AG20443 (cell line): ENCODE data around the gene HOPX.
A peak's percentile ranks its signal among the peaks of the same experiment; 100 is the strongest.
"Not testable (repeated sequence)": the region's sequence is repeated elsewhere in the genome, so short reads cannot be mapped to it uniquely, and the experiment has no call there.

Source experiments
- DNase-seq: peaks from one replicate; pipeline ENCODE4 v3.0.0; 2012; ENCODE audit warnings: low spot score, mixed read lengths

Gene HOPX

DNA sequence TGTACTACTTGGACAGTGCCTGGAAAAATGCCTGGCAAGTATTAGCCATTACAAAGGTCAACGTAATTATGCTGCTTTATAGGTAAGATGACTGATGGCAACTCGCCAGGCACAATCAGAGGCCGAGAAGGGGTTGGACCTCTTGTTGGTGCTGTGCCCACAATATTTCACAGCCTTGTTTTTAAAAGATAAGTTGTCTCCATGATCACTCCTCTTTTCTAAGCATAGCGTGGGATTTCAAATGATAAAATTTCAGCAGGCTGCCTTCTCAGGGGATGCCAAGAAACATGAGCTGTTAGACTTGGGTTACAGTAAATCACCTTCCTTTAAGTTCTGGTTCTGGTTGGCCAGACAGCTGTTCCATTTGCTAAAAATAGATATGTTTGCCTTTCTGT is 26.9 kb downstream of the HOPX start:
- DNase-seq, result no peak

DNA sequence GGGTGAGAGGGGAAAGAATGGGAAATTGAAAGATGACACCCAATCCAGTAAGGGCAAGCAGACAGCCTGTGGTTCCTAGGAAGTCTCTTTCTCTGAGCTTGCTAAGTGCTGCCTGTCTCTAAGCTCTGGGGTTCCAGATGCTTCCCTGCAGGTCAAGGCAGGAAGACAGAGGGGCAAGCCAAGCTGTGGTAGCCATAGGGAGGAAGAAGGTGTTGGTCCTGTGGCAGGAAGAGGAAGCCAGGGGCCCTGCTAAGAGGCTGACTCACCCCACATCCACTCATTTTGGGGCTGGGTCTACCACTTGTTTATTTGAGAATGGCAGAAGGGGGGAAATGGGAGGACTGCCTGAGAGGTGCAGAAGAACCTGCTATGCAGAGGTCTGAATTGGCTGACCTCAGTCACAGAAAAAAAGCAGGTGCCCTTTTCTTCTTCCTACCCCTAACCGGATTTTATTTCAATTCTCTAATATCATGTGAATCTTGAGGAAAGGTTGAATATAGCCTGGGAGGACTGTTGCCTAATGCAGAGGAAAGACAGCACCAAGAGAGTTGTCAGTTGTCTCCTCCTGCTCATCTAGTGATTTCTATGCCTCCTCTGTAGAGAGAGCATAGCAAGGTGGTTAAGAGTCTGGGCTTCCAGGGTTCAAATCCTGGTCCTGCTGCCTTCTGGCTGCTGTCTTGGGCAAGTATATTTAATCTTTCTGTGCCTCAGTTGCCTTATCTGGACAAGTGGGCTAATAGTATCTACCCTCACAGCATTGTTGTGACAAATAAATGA is 27.4 kb downstream of the HOPX start:
- no peak for DNase-seq

DNA sequence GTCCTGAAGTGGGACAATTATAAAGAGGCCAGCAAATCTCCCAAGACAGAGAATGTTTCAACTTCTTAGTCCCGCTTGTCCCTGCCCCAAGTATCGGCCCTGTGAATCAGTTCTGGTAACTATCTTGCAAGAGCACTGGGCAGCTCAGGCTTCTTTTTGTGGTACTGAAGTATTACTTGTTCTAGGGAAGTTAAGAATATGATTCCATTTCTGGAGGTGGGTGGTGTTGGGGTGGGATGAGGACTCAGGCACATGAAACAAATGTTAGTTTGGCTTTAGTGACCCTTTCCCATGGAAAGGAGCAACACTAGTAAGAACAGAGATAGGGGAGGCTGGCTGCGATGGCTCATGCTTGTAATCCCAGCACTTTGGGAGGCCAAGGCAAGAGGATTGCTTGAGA is 28.9 kb downstream of the HOPX start:
- DNase-seq, result no peak

DNA sequence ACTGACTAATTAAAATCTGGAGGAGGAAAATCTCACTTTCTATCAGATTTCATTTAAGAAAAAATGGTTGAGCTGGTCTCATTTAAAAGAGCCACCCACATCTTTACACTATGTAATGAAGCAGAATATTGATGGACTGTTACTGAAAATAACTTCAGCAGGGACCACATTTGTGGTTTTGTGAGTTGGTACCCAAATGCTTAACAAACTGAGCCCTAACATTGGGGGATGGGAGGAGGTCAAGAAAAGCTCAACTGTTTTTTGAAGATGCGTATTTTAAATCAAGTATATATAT is 30.1 kb downstream of the HOPX start:
- DNase-seq, result no peak

DNA sequence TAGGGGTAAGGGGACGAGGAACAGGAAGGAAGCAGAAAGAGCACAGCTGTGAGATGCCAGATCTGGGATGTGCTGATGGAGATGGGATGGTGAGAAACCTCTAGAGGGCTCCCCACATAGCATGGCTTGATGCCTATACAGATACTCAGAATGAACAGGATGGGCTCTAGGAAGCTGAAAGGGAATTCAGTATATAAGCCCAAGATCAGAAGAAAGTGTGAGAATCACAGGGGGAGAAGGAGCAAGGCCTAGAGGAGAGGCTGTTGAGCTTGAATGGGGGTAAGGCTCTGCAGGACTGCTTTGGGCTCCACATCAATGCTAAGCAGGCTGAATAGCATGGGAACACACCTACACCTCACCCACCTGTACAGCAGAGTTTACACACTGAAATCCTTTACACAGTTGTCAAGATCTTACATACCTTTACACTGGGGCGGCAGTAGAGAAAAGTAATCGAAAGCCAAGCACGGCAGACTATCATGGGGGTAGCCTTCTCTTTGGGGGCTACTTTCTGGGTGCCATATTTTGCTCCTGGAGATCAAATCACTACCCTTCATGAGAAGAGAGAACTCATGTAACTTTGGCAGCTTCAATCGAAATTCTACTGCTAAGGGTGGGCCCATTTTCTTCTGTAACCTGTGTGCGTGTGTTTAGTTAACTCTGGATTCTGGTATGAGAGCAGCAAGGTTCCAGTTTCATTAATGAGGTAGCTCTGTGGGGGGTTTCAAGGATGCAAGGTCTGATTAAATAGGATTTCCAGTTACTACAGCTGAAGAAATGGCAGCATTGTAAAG is 30.6 kb downstream of the HOPX start:
- DNase-seq, result no peak

DNA sequence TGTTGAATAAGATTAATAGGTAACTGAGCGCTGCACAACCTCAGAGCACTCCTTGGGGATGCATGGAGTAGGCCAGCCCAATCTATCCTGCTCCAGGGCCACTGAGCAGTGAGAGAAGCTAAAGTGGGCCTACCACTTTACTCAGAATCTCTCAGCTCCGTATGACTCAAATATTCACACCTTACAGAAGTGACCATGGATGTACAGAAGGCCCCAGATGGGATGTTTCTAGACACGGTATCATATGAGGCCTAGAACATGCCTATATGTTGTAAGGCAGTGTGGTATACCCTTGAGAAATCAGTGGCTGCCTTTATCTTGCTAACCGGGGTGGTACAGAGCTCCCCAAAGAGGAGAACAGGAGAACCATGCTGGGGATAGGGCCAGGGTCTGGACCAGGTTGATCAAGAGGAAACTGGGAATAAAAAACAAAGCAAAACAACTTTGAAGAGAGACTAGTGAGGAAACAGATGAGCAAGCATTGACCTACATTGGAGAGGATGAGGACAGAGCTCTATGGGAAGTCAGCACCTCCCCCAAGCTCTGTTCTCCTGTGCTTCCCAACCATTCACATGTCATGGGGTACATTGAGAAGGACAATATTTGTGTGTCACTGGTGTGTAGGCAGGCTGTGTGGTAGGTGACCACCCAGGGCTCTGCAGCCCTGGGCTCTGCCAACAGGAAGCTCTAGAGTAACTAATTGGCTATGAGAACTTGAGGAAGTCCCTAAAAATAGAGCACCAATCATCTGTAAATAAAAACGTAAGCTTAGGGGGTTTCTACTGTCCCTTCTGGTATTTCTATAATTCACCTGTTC is 31.4 kb downstream of the HOPX start:
- no peak for DNase-seq

DNA sequence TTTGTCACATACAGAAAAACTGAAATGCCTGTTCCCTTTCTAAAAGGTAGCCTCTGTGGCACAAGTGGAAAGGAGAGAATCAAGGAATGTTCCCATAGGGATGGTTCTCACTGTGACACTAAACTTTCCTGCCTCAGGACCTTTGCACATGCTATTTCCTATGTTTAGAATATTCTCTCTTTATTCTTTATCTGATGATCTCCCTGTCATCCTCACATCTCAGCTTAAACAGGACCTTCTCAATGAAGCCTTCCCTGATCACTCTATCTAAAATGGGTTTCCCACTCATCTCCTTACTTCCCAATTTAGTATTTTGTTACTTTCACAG is 32.3 kb downstream of the HOPX start:
- DNase-seq, result no peak

DNA sequence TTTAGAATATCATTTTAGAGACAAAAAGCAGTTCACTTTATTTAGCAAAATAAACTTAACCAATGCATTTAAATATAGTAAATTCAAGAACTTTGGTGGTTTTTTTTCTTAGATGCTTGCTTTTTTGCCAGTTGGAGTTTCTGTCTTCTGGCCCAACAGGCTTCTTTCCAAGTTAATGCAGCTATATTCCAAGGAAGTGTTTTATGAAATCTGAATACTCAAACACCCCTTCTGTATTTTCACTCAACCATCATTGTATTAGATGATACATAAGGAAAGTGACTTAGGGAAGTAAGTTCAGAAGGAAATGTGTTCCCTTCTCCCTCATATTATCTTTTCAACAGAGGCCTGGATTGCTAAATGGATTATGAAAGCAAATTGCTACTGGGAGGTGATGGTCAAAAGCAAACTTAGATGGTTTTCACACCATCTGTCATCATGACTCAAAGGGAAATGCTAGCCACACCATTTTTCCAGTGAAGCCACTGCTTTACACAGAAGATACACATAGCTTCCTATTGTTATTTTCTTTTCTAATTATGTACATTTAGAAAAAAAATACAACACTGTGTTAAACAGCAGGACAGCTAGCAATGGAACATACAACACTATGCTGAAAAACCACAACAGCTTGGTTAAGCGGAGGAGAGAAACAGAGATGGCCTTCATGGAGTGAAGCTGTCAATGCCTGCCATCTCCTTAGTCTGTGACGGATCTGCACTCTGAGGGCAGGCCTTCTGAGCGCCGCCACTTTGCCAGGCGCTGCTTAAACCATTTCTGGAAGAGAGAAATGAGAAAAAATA is 32.9 kb downstream of the HOPX start:
- DNase-seq, result no peak

DNA sequence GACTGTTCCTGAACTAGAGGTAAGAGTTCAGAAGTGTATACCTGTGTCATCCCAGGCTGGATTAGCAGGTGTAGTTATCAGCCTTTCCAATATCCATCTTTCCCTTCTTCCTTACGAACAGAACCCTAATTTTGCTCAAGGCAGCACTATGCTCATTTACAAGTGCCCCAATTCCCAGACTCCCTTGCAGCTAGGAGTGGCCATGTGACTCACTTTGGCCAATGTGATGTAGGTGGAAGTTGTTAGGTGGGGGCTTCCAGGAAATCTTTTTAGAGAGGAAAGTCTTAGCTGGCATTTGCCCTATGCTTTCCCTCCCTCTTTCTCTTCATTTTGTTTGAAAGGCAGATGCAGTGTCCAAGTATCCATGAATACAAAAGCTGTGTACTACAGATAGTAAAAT is 34.8 kb downstream of the HOPX start:
- no peak for DNase-seq

DNA sequence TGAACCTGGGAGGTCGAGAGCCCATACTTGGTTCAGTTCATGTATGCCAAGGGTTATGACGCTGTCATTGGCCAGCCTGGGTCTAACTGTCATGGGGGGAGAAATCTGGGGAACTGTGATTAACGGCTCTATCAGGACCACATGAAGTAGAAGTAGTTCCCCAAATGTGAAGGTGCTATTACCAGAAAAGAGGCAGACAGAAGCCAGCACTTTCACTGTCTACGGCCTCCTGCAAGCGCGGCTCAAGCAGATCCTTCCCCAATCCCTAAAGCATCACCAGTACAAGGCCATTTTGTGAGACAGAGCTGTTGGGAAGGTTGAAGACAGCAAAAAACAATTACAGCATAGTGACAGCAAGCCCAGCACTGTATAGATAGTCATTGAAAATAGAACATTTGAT is 37.5 kb downstream of the HOPX start:
- no peak for DNase-seq

DNA sequence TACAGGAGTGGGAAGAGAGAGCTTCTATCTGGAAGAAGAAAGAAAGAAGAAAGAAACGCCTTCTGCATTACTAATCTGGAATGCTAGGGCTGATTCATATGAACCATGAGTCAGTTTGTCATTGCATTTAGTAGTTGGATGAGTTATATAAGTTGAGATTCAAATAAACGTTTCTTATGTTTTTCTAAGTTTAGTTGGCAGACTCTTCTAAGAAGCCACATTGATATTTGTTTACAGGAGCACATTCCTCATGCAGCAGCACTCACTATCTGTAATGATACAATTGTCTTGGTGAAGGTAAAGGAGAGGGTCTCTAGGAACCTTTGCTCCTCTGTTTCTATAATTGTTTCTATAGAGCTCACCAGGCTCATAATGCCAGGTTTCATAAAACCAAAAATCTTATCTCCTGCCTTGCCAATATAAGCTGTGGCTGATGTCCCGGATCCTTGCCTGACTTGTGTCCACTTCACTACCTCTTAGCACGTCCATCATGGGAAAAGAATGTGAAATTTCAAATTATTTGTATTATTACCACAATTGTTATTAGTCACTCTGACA is 39.5 kb downstream of the HOPX start:
- DNase-seq, result peak; percentile 71

DNA sequence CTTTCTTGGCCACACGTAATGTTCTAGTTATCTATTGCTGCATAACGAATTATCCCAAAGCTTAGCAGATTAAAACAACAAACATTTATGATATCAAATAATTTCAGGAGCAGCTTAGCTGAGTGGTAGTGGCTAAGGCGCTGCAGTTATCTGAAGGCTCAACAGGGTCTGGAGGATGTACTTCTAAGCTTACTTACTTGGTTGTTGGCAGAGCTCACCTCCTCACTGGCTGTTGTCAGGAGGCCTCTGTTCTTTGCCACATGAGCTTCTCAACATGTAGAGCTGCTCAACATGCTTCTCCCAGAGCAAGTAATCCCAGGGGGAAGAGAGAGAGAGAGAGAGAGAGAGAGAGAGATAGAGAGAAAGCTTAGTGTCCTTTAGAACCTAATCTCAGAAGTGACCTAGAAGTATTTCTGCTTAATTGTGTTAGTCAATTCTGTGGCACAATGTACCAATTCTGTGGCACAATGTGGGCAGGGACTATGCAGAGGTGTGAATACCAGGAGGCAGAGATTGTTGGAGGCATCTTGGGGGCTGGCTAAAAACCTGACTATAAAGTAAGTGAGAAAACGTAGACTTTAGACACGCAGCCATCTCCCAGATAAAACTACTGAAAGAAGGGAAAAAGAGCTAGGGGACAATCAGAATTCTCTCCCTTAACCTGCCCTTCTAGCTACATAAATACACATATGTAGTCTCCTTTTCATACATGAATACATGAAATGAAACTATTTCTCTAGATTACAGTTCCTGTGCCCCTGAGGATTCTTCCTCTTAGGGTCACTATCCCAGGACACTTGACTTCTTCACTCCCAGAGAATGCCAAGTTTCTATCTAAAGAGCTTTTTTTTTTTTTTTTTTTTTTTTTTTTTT is 40.2 kb downstream of the HOPX start:
- DNase-seq, result no peak

DNA sequence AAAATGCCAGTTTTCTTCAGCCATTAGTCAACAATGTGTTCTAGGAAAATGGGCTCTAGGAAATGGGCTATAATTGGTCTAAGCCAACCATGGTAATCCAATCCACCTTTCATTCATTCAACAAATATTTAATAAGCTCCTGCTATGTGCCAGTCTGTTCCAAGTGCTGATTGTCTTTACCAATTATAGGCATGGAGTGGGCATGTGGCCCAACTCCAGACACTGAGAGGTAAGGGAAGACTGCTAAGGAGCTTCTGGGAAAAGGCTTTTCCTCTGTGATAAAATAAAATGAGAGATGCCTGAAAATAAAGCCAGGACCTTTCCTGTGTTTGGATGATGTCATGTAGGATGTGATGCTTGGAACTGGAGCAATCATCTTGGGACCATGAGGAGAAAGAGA is 43.3 kb downstream of the HOPX start:
- DNase-seq, result no peak

DNA sequence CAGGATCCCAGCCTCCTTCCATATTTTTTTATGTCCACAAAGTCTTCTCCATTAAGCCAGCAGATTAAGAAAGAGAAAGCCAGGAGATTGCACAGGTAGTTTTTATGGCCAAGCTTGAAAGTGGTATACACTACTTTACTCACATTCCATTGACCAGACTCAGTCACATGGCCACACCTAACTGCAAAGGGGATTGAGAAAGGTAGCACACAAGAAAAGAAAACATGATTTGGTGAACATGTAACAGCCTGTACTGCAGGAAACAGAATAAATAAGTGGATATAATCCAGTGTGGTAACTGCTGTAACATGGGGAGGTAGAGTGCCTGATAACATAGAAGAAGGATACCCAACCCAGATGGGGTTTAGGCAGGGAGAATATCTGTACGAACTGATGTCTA is 43.9 kb downstream of the HOPX start:
- DNase-seq, result no peak

DNA sequence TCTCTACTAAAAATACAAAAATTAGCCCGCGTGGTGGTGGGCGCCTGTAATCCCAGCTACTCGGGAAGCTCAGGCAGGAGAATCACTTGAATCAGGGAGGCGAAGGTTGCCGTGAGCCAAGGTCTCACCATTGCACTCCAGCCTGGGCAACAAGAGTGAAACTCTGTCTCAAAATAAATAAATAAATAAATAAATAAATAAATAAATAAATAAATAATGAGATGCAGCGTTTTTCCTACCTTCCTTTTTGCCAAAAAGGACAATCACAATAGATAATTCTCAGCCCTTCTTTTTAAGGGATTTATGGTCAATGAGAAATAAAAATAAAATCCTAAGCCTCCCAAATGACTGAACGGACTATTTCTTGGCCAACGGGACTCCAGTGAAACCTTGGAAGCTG is 46.1 kb downstream of the HOPX start:
- DNase-seq, result not testable (repeated sequence)

DNA sequence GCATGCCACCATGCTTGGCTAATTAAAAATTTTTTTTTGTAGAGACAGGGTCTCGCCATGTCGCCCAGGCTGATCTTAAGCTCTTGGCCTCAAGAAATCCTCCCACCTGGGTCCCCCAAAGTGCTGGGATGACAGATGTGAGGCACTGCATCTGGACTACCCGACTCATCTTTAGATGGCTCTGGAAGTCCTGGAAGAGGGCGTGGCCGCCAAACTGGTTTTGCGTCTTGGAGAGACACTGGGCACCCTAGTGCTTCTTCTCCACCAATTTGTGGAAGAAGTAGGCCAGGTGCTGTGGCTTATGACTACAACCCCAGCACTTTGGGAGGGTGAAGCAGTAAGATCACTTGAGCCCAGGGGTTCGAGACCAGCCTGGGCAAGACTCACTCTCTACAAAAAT is 47.6 kb downstream of the HOPX start:
- DNase-seq, result no peak

DNA sequence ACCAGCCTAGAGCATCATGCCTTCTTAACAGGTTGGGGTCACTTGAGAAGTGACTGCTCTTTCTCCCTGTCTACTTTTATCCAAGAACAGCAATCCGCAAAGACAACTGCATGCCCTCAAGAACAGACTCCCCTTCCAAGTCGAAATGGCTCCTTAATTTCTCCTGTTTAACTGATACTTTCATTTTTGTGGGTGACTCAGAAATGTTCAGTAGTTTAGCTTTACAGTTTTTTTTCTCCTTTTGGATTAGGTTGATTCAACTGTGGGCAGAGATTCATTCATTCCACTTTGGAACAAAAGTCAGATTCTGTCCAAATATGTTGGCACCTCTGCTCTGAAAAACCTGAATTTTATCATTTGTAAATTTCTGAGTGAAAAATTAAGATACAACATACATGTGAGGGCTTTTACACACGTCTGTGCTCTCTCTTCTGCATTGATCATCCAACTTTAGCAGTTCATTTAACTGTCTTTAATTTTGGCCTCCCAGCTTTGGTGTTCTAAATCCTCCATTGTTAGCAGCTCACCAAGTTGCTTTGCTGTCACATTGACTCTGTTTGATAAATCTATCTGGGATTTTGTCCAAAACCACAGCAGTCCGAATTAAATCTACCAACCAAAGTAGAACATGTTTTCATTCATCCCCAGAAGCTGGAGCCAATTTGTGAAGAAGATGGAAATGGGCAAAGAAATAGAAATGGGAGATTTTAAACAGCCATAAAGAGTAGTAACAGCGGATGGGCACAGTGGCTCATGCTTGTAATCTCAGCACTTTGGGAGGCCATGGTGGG is 50.0 kb downstream of the HOPX start:
- peak; percentile 39 for DNase-seq

DNA sequence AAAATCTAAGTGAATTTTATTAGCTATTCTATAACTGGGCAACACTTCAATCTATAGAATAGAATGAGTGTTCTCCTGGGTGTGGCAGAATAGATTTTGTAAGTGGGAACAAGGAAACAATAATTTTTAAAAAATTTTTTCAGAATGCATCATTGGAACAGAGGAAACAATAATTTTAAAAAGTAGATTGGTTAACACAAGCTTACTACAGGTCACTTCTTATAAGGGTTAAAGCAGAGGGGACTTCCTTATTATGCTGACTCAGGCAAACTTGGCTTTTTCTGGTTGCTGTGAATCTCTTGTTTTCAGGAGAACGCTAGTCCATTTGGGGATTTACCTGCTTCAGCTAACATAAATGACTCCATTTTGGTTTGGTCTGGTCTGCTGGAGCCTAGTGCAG is 52.5 kb downstream of the HOPX start:
- DNase-seq, result no peak

DNA sequence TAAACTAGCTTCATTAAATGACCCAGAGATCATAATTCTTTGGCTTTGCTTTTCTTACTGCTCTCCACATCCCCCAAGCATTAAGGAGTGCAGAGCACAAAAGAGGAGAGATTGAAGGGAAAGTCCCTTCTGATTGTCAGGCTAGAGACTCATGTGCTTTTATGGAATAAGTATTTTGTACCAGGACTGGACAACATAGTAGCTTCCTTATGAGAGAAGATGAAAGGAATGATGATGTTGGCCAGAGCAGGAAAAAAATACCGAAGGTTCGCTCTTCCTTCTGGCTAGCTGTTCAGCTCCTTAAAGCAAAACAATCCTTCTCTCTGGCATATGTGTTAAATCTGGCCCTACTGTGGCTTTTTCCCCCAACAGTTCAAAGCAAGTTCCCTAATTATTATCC is 53.1 kb downstream of the HOPX start:
- DNase-seq, result no peak

DNA sequence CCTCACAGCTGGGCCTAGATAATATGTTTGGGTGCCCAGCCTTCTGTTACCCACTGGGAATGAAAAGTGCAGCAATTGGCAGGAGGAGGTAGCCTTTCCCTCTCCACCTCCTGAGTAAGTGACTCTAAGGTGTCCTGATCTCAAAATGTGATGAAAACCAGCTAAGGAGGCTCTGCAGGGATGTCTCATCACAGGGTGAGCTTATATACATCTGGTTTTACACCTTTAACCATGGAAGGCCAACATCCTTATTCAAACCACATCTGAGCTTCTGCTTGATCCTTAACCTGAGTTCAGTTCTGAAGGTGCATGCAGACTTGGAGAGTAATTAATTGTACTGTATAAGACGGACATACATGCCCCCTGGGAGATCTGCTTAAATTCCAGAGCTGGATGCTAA is 53.7 kb downstream of the HOPX start:
- DNase-seq, result no peak
